B cell (primary cell): ENCODE results near the gene PRTFDC1.

Experiments
- CTCF ChIP-seq: fragments of 200-600 bp; IDR thresholded peaks from one replicate; pipeline ENCODE4 v1.8.0; 2022; ENCODE audit warnings: antibody characterized with exemption, mild to moderate bottlenecking
- EZH2 ChIP-seq: IDR thresholded peaks from 2 replicates; pipeline ENCODE4 v1.6.1; 2012; ENCODE audit warnings: borderline replicate concordance, low read depth, mild to moderate bottlenecking, moderate library complexity, low read length; ENCODE audit not compliant: insufficient read depth, poor library complexity, severe bottlenecking

DNA sequence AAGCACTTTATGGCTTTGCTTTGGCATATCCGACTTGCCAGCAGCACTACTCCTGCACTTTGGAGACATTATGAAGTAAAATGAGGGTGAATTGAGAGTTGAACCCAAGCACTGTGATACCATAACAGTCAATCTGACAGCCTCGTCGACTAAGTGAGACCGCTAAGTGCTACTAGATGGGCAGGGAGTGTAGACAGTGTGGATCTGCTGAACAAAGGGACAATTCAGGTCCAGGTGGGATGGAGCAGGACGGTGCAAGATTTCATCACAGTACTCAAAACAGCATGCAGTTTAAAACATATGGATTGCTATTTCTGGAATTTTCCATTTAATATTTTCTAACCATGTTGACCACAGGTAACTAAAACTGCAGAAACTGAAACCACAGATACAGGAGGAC, 20.8 kb upstream of the PRTFDC1 start:
- TF ChIP-seq CTCF (no peak), EZH2 (no peak)
